ENCODE data around the gene LRCH1.

LRCH1 gene

DNA sequence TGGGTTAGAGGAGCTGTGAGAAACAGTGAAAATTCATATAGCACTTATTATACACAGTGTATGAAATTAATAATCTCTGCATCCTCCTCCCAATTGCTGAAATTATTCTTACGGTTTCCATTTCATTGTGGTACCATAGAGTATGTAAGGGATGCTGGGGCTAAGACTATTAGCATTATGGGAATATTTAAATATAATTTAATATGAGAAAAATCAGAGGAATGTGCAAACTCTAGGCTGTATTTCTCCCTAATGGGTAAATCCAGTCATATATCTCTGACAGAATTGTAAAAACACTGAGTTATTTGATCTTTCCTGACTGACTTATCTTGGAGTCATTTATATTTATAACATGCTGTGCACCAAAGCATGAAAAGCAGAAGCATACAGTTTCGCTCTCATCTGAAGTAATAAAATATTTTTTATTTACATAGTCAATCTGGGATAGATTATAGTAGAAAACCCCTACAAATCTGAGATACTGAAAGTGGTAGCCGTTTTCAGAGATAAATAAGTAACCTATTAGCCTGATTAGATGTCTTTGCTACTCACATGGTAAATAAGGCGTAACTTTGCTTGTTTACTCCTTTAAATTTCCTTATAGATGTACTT is 34.9 kb downstream of the LRCH1 start:
- in situ Hi-C loops (cut with MboI; ENCODE audit: low sequenced_read_pairs), result no loop called here

DNA sequence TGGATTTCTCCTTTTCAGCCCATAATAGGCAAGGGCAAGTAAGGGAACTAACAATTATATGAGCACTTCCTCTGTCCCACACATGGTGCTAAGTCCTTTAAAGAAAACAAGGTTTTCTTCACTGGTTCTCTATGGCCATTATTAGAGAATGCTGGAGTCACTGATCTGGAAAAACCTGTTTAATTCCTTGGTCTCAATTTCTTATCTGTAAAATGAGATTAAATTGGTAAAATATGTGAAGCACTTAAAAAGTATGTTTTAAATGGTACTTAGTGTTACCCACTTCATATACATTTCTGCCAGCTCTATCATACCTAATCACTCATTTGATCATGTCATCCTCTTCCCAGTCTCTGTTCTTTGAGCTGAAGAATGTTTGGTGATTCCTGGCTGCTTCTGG is 39.4 kb downstream of the LRCH1 start:
- in situ Hi-C loops (cut with MboI; ENCODE audit: low sequenced_read_pairs), result no loop called here

DNA sequence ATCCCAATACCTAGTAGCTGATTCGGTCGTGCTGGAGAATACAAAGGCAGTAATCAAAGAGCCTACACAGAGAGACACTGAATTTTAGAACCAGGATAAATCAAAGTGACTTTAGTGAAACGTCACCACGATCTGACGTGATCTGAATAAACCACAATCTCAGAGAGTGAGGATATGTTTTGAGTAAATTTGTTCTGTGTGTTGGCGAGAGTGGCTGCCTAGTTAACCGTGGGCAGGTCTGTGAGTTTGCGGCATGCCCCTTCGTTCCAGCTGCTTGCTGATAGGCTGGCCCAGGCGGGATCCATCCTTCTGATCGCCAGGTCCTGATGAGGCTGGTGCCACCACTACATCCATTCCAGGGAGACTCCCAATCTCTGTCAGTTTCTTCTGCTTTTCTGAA is 40.4 kb downstream of the LRCH1 start:
- in situ Hi-C loops (cut with MboI; ENCODE audit: low sequenced_read_pairs), result no loop called here

DNA sequence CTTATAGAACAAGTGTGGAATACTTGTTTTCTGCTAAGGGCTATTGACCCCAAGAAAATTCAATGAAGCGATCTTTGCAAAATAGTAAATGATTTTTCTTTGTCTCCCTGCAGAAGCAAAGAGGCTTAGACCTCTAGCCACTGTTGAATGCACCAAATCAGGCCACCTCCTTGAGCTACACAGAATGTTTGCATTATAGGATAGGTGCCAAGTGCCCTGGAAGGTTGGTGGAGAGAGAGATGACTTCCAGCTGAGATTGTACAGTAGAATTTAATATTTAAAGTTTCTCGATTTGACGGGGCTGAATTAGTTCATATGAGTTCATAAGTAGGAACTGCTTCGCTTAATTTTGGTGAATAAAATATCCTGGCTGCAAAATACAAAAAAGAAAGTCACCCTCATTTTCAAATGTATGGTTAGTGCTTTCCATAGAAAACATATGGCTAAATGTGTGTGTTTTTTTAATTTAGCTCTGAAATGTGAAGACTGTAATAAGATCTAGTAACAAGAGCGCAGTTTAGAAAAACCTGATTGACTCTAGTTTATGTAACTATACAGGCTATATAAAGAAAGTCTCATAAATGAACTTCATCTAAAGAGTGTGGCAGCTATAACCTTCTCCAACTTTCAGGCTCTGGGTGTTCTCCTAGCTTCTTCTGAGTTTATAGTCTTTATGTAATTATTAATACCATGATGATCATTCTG is 41.6 kb downstream of the LRCH1 start:
- in situ Hi-C loops (cut with MboI; ENCODE audit: low sequenced_read_pairs), result no loop called here

DNA sequence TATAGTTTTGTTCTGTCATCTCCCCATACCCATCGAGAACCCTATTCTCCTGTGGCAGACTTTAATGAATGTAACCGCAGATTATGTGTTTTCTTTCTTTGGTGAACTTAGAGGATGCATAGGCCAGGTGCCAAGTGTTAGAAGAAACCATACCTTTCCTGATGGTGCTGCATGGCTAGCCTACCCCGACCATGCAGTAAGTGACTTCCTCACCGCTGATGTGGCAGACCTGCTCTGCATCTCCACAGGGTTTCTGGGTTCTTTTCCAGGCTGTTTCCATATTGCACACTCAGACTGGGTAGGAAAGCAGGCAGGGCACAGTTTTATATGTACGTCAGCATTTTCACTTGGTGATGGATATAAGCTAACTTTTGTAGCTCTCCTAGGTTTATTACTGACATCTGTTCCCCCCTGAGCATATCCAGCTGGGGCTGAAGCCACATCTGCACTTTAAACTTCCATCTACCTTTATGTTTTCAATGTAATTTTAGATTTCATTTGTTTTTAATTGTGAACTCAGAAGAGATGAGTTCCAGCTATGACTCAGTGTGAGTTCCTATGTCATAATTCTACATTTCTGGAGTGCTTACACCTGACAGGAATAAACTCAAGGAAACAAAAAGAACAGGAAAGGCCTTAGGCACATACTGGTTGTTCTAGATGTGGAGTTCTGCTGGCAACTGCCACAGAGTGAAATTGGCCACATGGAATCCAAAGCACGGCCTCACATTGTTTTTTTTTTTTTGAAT is 42.3 kb downstream of the LRCH1 start:
- in situ Hi-C loops (cut with MboI; ENCODE audit: low sequenced_read_pairs), result no loop called here

DNA sequence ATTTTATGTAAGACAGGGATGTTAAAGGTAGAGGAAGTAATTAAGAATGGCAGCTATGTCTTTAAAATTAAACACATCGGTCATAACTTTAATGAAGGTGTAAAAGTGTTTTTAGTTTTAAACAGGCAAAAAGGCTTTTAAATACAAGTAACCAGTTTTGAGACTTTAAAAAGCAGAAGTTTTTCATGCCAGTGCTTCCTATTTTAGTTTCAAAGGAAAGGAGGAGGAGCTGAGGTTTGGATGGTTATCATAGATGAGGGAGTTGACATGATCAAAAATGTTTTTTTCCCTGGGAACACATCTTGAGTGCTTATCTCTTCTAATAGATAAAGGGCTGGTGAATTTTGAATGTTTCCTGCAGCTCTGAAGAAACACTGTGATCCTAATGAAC is 42.9 kb downstream of the LRCH1 start:
- in situ Hi-C loops (cut with MboI; ENCODE audit: low sequenced_read_pairs), result no loop called here

DNA sequence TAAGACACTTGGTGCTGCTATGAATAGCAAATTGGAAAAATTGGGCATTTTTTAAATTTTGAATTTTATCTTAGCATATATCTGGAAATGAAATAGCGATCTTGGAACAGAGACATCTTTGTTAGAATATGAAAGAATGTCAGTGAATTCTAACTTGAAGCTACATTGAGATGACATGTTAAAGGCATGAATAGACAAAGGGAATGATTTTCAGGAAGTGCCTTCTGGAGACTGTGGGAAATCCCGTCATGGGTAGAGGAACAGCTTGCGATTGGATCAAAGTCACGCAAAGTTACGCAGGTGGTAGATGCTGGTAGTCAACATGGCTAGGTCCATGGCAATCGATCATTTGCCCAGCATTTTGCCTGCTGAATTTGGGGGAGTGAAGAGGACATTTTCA is 43.5 kb downstream of the LRCH1 start:
- in situ Hi-C loops (cut with MboI; ENCODE audit: low sequenced_read_pairs), result no loop called here

DNA sequence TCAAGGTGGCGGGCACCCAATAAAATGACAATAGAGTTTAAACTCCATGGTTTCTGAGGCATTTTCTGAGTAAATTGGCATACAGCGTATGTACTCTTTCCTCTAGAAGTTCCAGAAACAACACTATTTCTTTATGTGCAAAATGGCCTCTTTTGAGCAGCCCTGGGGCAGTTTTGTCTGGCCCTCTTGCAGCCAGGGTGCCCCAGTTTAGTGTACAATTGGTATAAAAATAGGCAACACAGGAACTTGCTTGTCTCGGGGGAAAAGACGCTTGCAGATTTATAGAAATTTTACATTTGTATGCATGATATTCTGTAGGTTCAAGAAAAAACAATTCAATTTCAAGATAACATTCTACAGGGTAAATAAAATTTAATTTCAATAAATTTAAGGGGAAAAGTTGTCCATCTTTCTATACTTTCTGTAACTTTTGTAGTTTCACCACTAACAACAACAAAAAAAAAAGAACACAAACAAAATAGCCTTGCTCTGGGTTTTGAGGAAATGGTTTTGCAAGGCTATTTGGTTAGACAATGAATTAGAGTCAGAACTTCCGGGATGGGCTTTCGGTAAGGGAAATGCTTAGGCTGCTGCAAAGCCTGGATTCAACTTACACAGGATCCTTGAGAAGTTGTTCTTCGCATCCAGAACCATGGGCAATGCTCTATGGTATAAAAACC is 45.3 kb downstream of the LRCH1 start:
- in situ Hi-C loops (cut with MboI; ENCODE audit: low sequenced_read_pairs), result no loop called here

DNA sequence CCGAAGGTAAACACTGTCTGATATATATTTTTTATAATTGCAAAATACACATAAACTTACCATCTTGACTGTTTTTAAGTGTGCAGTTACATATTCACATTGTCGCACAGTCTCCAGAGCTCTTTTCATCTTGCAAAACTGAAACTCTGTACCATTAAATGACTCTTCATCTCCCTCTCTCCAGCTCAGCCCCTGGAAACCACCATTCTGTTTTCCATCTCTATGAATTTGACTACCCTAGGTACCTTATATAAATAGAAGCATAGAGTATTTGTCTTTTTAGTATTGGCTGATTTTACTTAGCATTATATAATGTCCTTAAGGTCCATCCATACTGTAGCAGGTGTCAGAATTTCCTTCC is 45.8 kb downstream of the LRCH1 start:
- in situ Hi-C loops (cut with MboI; ENCODE audit: low sequenced_read_pairs), result no loop called here

DNA sequence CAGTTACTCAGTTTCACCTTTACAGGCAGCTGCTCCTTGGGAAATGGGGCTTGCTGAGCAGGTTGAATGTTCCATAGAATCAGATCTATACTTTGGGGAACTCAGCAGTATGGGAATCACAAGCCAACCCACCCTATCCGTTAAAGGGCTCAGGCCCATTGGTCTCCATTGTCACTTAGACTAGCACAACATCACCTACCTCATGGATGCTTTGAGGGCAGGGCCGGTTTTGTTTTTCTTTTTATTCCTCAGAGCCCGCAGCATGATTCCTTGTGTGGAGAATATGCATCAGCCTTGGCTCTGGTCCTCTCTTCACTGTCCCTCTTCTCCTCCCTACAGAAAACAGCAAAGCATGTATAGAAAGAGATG is 48.0 kb downstream of the LRCH1 start:
- in situ Hi-C loops (cut with MboI; ENCODE audit: low sequenced_read_pairs), result no loop called here

DNA sequence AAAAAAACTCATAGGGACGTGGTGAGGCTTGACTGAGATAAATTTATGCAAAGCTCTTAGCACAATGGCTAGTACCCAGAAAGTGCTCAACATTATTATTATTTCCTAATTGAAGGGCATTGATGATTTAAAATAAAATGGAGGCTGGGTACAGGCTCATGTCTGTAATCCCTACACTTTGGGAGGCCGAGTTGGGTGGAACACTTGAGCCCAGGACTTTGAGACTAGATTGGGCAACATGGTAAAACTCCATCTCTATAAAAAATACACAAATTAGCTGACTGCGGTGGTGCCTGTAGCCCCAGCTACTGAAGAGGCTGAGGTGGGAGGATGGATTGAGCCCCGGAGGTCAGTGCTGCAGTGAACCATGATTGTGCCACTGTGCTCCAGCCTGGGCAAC is 49.6 kb downstream of the LRCH1 start:
- in situ Hi-C loops (cut with MboI; ENCODE audit: low sequenced_read_pairs), result no loop called here

DNA sequence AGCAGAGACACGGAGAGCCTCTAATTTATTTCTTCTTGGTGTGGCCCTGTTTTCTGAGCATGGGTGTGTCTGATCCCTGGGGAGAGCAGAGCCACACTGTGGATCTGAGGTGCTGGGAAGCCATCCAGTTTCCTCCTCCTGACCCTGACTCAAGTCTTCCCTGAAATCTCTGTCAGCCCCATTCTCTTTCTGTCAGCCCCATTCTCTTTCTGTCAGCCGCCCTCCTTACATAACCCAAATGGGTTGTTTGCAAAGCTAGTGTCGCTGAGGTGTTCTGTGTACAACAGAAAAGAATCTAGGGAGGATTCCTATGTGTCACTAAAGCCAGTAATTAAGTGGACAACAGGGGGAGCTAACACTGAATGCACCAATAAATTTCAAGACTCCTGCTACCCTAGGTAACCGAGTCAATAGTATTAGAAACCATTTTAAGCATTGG is 50.2 kb downstream of the LRCH1 start:
- in situ Hi-C loops (cut with MboI; ENCODE audit: low sequenced_read_pairs), result no loop called here

DNA sequence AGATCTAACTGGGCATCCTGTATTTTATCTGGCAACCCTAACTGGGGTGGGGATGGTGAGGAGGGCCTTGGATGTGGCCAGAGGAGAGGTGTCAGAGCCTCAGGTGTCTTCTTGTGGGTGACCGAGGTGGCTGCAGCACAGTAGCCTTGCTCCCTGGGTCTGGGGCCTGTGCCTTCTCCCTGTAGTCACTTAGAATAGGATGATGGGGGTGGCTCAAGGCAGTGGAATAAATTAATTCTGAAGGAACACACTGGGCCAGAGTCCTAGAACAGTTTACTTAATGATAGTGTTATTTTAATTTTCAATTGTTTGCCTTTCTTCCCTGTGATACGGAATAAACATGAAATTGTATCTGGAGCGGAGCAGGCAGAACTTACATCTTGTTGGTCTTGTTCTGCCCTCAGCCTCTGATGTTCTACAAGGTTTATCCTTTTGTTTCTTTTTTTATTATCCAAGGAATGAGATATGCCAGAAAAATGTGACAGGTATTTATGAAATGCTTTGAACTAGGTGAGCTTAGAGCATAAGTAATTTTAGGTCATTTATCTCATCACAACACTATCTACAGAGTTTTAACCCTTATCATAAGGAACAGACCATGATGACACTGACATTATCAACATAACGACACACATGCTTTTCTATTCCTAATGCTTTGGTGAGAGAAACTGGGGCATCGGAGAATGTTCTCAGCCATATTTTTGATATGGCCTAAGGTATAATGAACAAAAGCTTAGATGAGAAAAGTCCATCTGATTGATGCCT is 51.4 kb downstream of the LRCH1 start:
- in situ Hi-C loops (cut with MboI; ENCODE audit: low sequenced_read_pairs), result no loop called here

DNA sequence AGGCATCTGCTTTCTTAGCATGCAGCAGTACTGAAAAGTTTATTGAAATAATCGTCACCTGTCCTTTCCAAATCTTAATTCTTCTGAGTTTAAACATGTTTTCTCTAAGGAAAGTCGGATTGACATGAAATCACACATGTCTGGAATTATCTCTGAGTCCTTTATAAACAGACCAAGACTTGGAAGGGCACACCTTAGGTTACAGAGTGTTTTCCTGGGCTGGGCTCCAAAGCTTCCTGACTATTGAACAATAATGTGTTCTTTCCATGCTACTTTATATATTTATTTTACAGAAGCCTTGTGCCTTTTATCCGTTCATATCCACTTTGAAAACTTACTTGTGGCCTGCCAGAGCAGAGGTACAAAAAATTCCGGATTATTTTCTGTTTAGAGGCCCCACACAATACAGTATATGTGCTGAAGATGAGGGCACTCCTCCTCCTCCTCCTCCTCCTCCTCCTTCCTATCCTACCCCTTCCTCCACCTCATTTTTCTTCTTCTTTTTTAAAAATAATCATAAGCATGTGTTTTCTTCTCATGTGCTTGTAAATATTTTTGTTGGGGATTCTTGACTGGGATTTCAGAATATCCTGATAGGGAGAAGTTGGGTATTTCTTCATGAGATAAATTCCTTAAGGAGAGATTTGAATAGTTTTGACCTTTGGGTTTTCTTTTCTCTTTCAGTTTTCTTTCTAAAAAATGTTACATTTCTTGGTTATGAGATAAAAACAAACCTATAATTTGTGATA is 52.3 kb downstream of the LRCH1 start:
- in situ Hi-C loops (cut with MboI; ENCODE audit: low sequenced_read_pairs), result no loop called here

DNA sequence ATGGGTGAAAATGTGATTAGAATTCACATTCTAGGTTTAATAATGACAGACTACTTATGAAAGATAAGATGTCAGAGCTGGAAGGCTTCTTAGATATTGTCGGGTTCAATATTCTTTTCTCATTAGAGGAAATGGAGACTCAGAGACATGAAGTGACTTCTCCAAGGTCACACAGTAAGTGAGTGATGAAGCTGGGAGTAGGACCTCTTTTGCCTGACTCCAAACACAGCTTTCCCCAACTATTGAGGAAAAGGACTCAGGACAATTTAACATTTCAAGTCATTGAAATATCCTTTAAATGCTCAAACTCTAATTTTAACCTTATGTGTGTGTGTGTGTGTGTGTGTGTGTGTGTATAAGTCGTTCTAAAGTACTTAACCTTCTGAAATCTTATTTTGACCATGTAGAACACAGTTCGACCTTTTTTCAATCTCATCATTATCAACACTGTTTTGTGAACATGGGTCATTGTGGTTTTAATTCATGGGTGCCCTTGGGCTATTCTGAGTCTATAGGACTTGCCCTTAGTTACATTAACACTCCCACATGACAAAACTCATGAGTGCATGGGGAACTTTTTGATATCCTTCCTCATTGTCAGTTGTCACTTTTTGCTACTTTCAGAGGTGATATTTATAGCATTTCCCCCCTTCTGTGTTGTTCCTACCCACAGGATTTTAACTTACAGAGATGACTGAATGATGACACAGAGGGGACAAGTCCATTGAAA is 53.0 kb downstream of the LRCH1 start:
- in situ Hi-C loops (cut with MboI; ENCODE audit: low sequenced_read_pairs), result no loop called here

DNA sequence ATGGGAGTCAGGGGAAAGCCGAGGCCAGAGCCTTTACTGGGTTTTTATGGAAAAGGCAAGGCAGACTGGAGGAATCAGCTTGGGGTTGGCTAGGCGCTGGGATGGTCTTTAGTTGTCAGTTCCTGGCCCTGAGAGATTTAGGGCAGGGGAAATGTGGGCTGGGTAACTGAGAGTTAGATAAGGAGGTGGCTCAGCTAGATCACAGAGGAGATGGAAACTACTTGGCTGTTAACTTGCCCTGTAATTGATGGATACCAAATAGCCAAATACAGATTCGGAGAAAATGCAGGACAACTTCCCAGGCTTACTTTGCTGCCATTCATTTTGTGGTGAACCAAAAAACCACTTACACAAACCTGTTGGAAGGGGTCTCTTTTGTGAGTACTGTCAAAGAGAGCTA is 54.0 kb downstream of the LRCH1 start:
- in situ Hi-C loops (cut with MboI; ENCODE audit: low sequenced_read_pairs), result no loop called here

DNA sequence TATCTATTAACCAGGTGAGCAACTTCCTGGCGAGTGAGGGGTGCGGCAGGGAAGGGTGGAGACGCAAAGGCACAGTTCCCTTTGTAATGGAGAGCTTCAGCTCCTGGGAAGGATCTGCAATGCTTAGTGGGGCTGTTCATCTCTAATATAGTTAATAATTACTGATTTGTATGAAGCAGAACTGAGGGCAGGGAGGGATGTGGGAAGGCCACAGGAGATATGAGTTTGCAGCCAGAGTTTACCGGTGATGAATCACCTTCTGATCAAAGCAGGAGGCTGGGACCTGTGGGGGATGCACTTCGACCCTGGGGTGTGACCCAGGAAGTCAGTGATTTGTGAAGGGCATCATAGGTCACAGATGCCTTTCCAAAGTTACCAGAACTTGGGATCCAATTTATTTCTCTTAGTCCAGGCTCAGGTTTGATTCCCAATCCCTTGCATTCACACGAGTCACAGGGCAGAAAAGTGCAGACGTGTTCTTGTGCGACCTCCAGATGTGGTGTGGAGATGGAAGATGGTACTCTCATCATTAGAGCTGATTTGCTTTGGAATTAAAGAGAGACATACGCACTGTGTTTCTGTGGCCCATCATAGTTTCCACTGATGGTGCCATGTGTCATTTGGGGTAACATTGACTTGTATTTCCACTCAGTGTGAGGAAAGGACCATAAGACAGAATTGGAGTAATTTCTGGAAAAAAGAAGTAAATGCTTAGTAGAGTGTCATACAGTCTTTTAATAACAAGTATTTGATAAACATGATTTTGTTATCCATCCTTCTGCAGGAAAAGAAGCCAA is 55.0 kb downstream of the LRCH1 start:
- in situ Hi-C loops (cut with MboI; ENCODE audit: low sequenced_read_pairs), result no loop called here

DNA sequence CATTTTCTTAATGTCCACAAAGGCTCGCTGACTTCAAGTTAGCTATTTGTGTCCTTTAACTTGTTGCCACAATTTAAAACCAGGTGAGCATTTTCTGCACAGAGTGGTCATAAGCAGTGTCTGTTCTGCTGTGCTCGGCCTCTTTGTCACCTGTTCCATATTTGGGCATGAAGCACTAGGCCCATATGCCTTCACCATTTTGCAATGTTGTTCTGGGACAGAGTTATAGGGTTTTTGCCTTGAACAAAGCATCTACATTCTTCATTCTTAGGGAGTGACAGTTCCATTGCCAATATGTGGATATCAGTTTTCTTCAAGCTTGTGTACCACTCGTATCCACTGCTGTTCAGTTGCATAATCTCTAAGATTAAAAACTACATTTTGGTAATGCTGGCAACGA is 56.1 kb downstream of the LRCH1 start:
- in situ Hi-C loops (cut with MboI; ENCODE audit: low sequenced_read_pairs), result no loop called here

DNA sequence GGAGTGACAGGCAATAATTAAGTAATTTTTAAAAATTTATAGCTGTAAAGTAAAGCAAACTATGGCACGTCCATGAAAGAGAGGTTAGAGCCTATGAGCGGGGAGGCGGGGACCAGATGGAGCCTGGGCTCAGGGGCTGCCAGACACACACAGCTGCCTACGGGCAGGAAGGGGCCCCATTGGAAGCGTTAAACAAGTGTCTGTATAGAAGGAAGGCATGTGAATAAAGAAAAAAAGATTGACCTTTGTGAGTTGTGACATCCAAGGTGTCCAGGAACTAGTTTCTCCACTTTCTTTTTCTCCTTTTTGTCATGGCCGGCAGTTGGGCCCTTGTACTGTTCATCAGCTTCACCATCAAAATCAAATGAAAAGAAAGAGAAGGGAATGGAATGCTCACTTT is 56.8 kb downstream of the LRCH1 start:
- in situ Hi-C loops (cut with MboI; ENCODE audit: low sequenced_read_pairs), result no loop called here
